HAP-1 (cell line): ENCODE results near the gene GLS.
A peak's percentile ranks its signal among the peaks of the same experiment; 100 is the strongest.

Source experiments
- DNase-seq, 2 experiments: peaks; one replicate each; pipeline ENCODE4 v3.0.0-alpha.2; 2016 to 2020; ENCODE audit warnings: low spot score in 2 of 2
- H3K27me3 ChIP-seq: fragments of 250-450 bp; sonication (Bioruptor Pico); 2 replicates; pipeline ENCODE4 v1.5.1; 2020; ENCODE audit warnings: low read depth, mild to moderate bottlenecking, moderate library complexity
- H3K36me3 ChIP-seq: fragments of 250-450 bp; sonication (Bioruptor Pico); replicated peaks from 2 replicates; pipeline ENCODE4 v1.5.1; 2020; ENCODE audit warnings: mild to moderate bottlenecking
- H3K4me1 ChIP-seq: fragments of 250-450 bp; sonication (Bioruptor Pico); 2 replicates; pipeline ENCODE4 v1.5.1; 2020; ENCODE audit warnings: mild to moderate bottlenecking
- H3K4me3 ChIP-seq: fragments of 250-450 bp; sonication (Bioruptor Pico); 2 replicates; pipeline ENCODE4 v1.5.1; 2020; ENCODE audit warnings: mild to moderate bottlenecking, moderate library complexity
- H3K9me3 ChIP-seq: fragments of 250-450 bp; sonication (Bioruptor Pico); 2 replicates; pipeline ENCODE4 v1.5.1; 2020; ENCODE audit warnings: mild to moderate bottlenecking, moderate library complexity
- in situ Hi-C: fragments of 300-500 bp; cut with MboI; formaldehyde crosslinking; loops from 3 replicates; pipeline ENCODE4 v1.14.3; 2020; ENCODE audit warnings: low sequenced_read_pairs, inconsistent platforms, mixed read lengths

Gene GLS

GRCh38 chr2:190996338-190996946 lies 115.8 kb downstream of the GLS start:
- peak in 1 of 2 experiments; percentile 58 for DNase-seq
- H3K36me3 ChIP-seq: peaks cover 60% of the 10 kb centered on the region
- in situ Hi-C loops: no loop called here
- no peaks in the 10 kb centered on the region for H3K4me1 ChIP-seq
- H3K27me3 ChIP-seq: no peaks in the 10 kb centered on the region
- H3K9me3 ChIP-seq: no peaks in the 10 kb centered on the region
- no peak overlapping the region for H3K4me3 ChIP-seq

- peaks cover 60% of the 10 kb centered on the region for H3K36me3 ChIP-seq
- H3K4me1 ChIP-seq: no peaks in the 10 kb centered on the region
- H3K9me3 ChIP-seq: no peaks in the 10 kb centered on the region
- DNase-seq: no peak
- H3K27me3 ChIP-seq: no peaks in the 10 kb centered on the region
- in situ Hi-C loops: no loop called here
- no peak overlapping the region for H3K4me3 ChIP-seq
Observed at GRCh38 chr2:190996947-190997346, 116.3 kb downstream of the GLS start.

DNA sequence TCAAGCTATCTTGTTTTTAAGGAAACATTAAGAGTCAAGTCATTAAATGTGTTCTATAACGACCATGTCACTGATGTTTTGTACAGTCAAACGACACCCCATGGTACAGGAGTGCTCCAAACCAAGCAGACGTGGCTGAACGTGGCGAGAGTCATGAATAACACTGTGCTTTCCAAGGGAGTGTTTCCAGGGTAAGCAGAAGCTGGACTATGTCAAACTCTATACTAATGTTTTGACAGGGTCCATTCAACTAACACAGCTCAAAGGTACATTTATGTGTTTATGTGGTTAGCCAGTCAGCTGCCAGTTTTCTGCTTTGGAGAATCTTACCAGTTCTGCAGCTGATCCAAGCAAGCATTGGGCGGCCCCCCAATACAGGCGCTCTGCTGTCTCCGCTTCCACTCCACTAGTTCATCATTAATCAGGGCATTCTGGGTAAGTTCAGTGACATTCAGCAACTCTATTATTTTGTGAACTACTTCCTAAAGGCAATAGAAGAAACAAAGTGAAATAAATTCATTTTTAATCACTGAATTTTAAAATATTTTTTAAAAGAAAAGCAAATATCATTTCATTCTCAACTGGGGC lies 117.0 kb downstream of the GLS start:
- H3K4me3 ChIP-seq: no peak overlapping the region
- in situ Hi-C loops: no loop called here
- no peak for DNase-seq

DNA sequence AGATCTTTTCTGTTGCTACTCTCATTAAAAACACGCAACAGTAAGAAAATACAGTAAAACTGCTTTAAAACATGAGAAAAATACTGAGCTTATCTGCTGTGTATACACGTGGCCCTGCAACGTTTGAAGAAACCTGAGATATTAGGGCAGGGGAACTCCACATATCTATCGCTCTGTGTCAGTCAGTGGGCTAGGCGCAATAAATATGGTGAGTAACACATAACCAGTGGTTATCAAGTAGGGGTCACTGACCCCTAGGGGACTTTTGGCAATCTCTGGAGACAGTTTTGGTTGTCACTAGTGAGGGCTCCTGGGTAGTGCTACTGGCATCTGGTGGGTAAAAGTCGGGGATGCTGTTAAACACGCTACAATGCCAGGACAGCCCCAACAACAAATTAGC lies 118.4 kb downstream of the GLS start:
- Histone ChIP-seq H3K9me3 (no peaks in the 10 kb centered on the region), H3K36me3 (peaks cover 66% of the 10 kb centered on the region), H3K4me1 (no peaks in the 10 kb centered on the region), H3K4me3 (no peak overlapping the region), H3K27me3 (no peaks in the 10 kb centered on the region)
- in situ Hi-C loops: no loop called here
- no peak for DNase-seq

More for the DNA sequence above, 117.0 kb downstream of the GLS start:
- Histone ChIP-seq H3K9me3 (no peaks in the 10 kb centered on the region), H3K27me3 (no peaks in the 10 kb centered on the region), H3K4me1 (no peaks in the 10 kb centered on the region), H3K36me3 (peaks cover 60% of the 10 kb centered on the region)

DNA sequence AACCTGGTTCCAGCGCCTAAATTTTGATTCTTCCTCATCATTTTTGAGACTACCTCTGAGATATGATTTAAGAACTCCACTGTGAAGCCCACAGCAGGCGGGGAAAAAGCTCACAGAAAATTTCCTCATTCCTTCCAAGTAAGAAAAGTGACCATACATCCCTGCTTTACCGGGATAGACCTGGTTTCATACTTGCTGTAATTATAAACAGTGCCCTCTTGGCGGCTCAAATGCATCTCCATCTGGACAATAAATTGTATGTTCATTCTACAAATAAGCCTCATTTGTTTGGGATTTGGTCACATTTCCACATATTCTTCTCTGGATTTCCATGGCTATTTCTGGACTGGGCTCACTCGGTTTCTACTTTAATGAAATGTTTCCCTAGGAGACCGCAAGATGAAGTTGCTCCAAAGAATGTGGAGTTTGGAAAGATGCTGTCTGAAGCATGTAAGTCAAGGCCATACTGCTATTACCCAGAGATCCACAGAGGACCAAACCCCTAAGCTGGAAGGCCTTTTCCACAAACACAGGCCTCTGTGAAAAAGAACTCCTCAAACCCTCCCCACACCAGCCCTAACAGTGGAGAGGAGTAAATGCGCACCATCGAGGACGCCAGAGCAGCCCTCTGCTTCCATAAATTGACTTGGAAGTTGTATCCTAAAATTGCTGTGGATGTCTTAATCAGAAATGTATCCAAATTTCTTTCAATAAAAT lies 119.5 kb downstream of the GLS start:
- no peak for DNase-seq
- Histone ChIP-seq H3K27me3 (no peaks in the 10 kb centered on the region), H3K4me3 (no peak overlapping the region), H3K9me3 (no peaks in the 10 kb centered on the region), H3K4me1 (no peaks in the 10 kb centered on the region), H3K36me3 (peaks cover 70% of the 10 kb centered on the region)
- in situ Hi-C loops: no loop called here

- H3K36me3 ChIP-seq: peaks cover 70% of the 10 kb centered on the region
- DNase-seq: no peak
- no peaks in the 10 kb centered on the region for H3K27me3 ChIP-seq
- H3K4me3 ChIP-seq: no peak overlapping the region
- no peaks in the 10 kb centered on the region for H3K9me3 ChIP-seq
- in situ Hi-C loops: no loop called here
- no peaks in the 10 kb centered on the region for H3K4me1 ChIP-seq
Observed at GRCh38 chr2:191001032-191001431, 120.4 kb downstream of the GLS start.

DNA sequence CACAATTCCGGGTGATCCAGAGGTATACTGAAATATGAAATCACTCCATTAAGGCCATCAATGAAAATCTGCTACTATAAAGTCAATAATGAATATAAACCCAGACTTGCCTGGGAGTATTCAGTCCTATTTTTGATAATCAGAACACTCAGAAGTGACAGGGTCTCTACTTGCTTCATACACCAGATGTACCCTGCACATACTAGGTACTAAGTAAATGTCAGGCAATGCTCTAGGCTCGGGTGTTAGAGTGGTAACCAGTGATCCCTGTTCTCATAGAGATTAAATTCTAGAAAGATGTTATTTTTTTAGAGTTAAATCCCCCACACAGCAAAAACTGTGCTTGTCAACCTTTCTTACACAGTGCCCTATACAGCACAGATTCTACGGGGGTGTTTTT lies 121.0 kb downstream of the GLS start:
- no peaks in the 10 kb centered on the region for H3K27me3 ChIP-seq
- DNase-seq: no peak
- in situ Hi-C loops: no loop called here
- no peaks in the 10 kb centered on the region for H3K4me1 ChIP-seq
- peaks cover 66% of the 10 kb centered on the region for H3K36me3 ChIP-seq
- H3K4me3 ChIP-seq: no peak overlapping the region
- no peaks in the 10 kb centered on the region for H3K9me3 ChIP-seq

DNA sequence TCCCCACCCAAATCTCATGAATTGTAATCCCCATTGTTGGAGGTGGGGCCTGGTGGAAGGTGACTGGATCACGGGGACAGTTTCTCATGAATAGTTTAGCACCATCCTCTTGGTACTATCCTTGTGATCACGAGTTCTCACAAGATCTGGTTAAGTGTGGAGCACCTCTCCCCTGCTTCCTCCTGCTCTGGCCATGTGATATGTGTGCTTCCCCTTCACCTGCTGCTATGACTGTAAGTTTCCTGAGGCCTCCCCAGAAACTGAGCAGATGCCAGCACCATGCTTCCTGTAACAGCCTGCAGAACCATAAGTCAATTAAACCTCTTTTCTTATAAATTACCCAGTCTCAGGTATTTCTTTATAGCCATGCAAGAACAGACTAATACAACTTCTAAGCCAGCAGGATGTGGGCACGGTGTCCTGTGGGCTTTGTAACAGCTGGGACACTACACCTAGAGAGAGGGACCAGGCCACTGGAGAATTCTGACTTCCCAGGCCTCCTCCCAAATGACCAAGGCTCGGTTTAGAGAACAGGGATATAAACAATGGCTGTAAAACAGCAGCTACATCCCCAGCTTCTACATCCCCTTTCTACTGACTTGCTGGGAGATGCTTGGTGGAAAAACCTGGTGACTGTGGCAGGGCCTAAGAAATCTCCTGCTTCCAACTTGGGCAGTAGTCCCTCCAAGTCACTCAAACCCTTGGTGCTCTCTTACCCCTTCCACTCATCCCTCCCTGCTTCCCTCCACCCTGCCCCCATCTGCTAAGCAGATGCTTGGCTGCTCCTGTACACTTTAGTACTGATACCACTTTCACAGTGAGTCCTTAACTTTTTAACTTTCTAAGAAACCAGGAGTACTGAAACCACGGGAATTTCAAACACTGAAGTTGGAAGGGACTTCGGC lies 123.0 kb downstream of the GLS start:
- DNase-seq: no peak

DNA sequence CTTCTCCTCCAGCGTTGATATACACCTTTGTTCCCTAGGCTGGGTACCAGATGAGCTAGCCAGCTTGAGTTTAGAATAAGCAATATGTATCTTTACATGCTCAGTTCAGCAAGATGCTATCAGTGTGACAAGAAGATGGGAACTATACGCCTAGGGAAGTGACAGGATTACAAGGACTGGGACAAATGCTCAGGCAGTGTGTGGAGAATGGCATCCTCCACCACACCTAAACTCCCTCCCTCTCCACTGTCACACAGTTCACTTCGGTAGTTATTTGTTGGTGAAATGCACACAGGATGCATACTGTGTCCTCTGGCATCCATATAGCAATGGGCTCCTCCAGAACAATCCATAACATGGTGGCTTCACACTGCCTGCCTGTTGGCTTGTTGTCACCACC lies 125.7 kb downstream of the GLS start:
- no peak for DNase-seq
- Histone ChIP-seq H3K27me3 (no peaks in the 10 kb centered on the region), H3K9me3 (no peaks in the 10 kb centered on the region), H3K36me3 (peaks cover 52% of the 10 kb centered on the region), H3K4me1 (no peaks in the 10 kb centered on the region), H3K4me3 (no peak overlapping the region)
- in situ Hi-C loops: no loop called here

More for the DNA sequence above, 123.0 kb downstream of the GLS start:
- in situ Hi-C loops: no loop called here
- no peaks in the 10 kb centered on the region for H3K9me3 ChIP-seq
- H3K36me3 ChIP-seq: peaks cover 64% of the 10 kb centered on the region
- no peak overlapping the region for H3K4me3 ChIP-seq
- H3K27me3 ChIP-seq: no peaks in the 10 kb centered on the region
- no peaks in the 10 kb centered on the region for H3K4me1 ChIP-seq

- Histone ChIP-seq H3K9me3 (no peaks in the 10 kb centered on the region), H3K36me3 (peaks cover 47% of the 10 kb centered on the region), H3K27me3 (no peaks in the 10 kb centered on the region), H3K4me3 (no peak overlapping the region), H3K4me1 (no peaks in the 10 kb centered on the region)
- in situ Hi-C loops: no loop called here
- DNase-seq: no peak
Observed at GRCh38 chr2:191006997-191007783, 126.6 kb downstream of the GLS start.

- DNase-seq: no peak
- H3K4me1 ChIP-seq: peaks cover 8% of the 10 kb centered on the region
- H3K36me3 ChIP-seq: peaks cover 43% of the 10 kb centered on the region
Observed at GRCh38 chr2:191008286-191008685, 127.7 kb downstream of the GLS start.

GRCh38 chr2:191009541-191010374 lies 129.1 kb downstream of the GLS start:
- DNase-seq: no peak
- in situ Hi-C loops: no loop called here
- peaks cover 30% of the 10 kb centered on the region for H3K36me3 ChIP-seq
- H3K27me3 ChIP-seq: no peaks in the 10 kb centered on the region
- no peaks in the 10 kb centered on the region for H3K9me3 ChIP-seq
- H3K4me1 ChIP-seq: peaks cover 8% of the 10 kb centered on the region
- H3K4me3 ChIP-seq: no peak overlapping the region

More at GRCh38 chr2:191008286-191008685, 127.7 kb downstream of the GLS start:
- Histone ChIP-seq H3K27me3 (no peaks in the 10 kb centered on the region), H3K9me3 (no peaks in the 10 kb centered on the region), H3K4me3 (no peak overlapping the region)
- in situ Hi-C loops: no loop called here
